NB4 (cell line): ENCODE results near the gene GREB1.

ENCODE experiments used
- CTCF ChIP-seq: IDR thresholded peaks from one replicate; pipeline ENCODE4 v1.5.1; 2012; ENCODE audit warnings: low read depth, low read length
- MAX ChIP-seq: IDR thresholded peaks from 2 replicates; pipeline ENCODE4 v1.6.1; 2011; ENCODE audit warnings: low read depth, low read length
- MYC ChIP-seq: IDR thresholded peaks from 2 replicates; pipeline ENCODE4 v1.6.1; 2011; ENCODE audit warnings: low read depth, low read length
- POLR2A ChIP-seq: IDR thresholded peaks from 2 replicates; pipeline ENCODE4 v1.6.1; 2011; ENCODE audit warnings: mild to moderate bottlenecking; ENCODE audit not compliant: insufficient read length; ENCODE audit errors: extremely low read depth

- TF ChIP-seq CTCF: no peak
- no peak for TF ChIP-seq POLR2A
- TF ChIP-seq MYC: no peak
- no peak for TF ChIP-seq MAX
Measured at GRCh38 chr2:11651856-11652548, 118.2 kb downstream of the GREB1 start.
